Omental fat pad (tissue), 4 donors: Measurements from ENCODE around the gene UCN3. TPM values are rescaled to one million over a fixed set of nuclear protein-coding genes. Genes with fewer than 3 reads are reported as not detected.
"Not testable (repeated sequence)": the region's sequence is repeated elsewhere in the genome, so short reads cannot be mapped to it uniquely, and the experiment has no call there.

Experiments used
- ATAC-seq: fragments of 150-250 bp; one replicate; pipeline ENCODE4 v1.9.1; 2016; ENCODE audit warnings: mild to moderate bottlenecking, moderate library complexity; ENCODE audit not compliant: low FRiP score
- DNase-seq: peaks from one replicate; pipeline ENCODE4 v3.0.0-alpha.2; 2019; ENCODE audit warnings: low spot score
- CTCF ChIP-seq, 3 donors: fragments of 450-650 bp; IDR thresholded peaks; one replicate each; pipeline ENCODE4 v1.5.1; 2016 to 2017; ENCODE audit warnings: antibody characterized with exemption in 3 of 3, mild to moderate bottlenecking in 3 of 3, moderate library complexity in 2 of 3
- total RNA-seq, 4 donors: library from RNA; depleted of rRNA; stranded (reverse); fragments of >200 nt; gene quantifications; one replicate each; pipeline ENCODE4 v1.1.0, GENCODE V29; 2016

Gene UCN3
- total RNA-seq, 4 donors from 2014 or later: not detected

GRCh38 chr10:5404208-5405041 is 39.7 kb downstream of the UCN3 start, which contains the start of gene TUBAL3:
TSS of gene TUBAL3 (minus strand) at chr10:5404828. CDS start at chr10:5404792, 36 bp downstream.
- no peak for TF ChIP-seq CTCF (IDR thresholded peaks at IDR 0.05)
- no peak for ATAC-seq
- DNase-seq: no peak

GRCh38 chr10:5406918-5407317 is 42.2 kb downstream of the UCN3 start:
- no peak for ATAC-seq
- DNase-seq: no peak
- no peak for TF ChIP-seq CTCF (IDR thresholded peaks at IDR 0.05)

GRCh38 chr10:5410787-5411186 is 46.0 kb downstream of the UCN3 start:
- not testable (repeated sequence) for DNase-seq, ATAC-seq

GRCh38 chr10:5411941-5412276 is 47.1 kb downstream of the UCN3 start:
- no peak for TF ChIP-seq CTCF (IDR thresholded peaks at IDR 0.05)
- DNase-seq (no peak), ATAC-seq (peak; percentile 15)

GRCh38 chr10:5412277-5412941 is 47.6 kb downstream of the UCN3 start, which contains the start of gene NET1:
TSS of gene NET1 (plus strand) at chr10:5412557. CDS start at chr10:5412693, 136 bp downstream.
- TF ChIP-seq CTCF (IDR thresholded peaks at IDR 0.05): no peak
- DNase-seq: peak; percentile 68
- ATAC-seq: peak; percentile 97

GRCh38 chr10:5413012-5413938 is 48.5 kb downstream of the UCN3 start:
- DNase-seq: no peak
- TF ChIP-seq CTCF (IDR thresholded peaks at IDR 0.05): no peak
- ATAC-seq: peak; percentile 23

- no peak for ATAC-seq
- TF ChIP-seq CTCF (IDR thresholded peaks at IDR 0.05): no peak
- DNase-seq: no peak
These were observed 52.2 kb downstream of the UCN3 start for GRCh38 chr10:5416981-5417380.
